LoVo (cell line): ENCODE results near the gene RAPGEF4.

Source experiments
- DNase-seq: peaks from one replicate; pipeline ENCODE4 v3.0.0-alpha.2; 2016; ENCODE audit warnings: low spot score

The RAPGEF4 gene

DNA sequence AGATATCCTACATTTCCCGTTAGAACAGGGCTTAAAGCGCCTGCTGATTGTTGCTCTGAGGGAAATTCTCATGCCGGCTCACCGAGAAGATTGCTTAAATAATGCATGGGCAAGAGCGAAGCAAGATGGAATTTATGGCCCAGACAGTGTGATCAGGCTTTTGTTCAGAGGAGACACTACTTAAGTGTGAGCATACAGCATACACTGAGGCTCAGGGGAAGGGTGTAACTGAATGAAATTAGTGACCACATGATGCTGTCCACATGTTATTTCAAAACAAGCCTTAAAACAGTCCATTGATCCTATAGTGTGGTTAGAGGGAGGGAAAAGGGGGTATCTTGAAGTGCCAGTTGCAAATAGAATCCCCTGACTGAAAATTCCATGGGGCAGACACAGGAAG is 125.5 kb downstream of the RAPGEF4 start:
- no peak for DNase-seq

DNA sequence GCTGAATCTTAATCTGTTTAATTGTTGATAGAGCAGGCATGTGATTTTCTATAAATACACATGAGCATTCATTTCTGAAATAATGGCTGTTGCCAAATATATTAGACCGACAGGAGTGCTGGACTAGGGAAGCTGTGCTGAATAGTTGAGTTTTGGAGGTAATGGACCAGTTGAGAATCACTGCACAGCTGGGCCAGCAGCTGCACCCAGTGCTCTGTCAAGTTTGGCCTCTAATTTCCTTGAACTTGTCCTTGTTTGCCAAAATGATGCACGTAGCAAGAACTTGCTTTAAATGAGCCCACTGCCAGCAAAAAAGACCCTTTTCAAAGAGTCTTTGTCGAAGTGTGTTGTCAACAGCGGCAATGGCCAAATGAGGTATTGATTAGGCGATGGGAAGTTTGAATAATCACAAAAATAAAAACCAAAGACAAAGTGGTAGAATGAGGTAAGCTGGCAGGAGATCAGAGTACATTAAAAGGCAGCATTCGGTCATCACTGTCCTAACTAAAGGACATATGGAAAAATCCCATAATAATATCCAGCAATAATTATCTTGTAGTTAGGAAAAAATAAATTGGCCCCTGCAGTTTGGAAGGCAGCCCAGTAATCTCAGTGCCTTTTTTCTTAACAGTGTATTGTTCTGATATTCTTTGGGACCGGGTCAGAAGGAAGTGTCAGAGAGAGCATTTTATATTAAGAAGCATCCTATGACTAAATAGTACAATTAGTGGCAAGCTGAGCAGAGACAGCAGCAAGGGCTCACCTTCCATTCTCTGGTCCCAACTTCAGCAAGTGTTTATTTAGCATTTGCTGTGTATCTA is 126.2 kb downstream of the RAPGEF4 start:
- DNase-seq: no peak

DNA sequence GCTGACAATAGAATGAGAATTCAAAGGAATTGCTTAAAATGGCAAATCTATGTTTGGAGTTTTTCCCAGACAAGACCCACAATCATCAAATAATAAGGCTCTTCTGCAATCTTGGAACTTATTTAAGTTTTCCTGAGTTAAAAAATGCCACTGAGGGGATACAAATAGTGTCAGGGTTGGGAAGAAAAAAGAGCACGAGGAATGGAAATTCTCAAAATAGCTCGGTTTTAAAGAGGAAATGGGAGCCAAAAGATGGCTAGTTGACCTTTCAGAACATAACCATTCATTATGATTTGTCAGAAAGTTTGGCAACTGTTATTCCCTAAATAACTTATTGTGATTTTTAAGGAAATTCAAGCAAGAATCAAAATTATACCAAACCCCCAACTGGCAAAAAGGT is 127.7 kb downstream of the RAPGEF4 start:
- no peak for DNase-seq

DNA sequence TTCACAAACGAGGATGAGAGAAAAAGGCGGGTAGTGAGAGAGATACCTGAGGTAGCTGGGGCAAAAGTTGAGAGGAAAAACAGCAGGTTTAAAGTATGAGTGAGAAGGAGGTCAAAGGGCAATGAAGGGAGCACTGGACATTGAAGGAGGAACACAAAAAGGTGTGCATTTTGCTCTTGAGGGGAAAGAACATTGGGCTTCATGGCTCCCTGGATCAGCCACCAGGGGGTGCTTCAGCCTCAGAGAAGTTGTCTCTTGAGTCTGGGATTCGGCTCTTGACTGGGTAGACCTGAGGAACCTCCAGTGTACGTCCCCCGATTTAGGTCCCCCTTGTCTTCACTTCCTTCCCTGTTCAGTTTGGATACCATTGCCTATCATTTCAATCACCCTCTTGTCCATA is 128.5 kb downstream of the RAPGEF4 start:
- no peak for DNase-seq

DNA sequence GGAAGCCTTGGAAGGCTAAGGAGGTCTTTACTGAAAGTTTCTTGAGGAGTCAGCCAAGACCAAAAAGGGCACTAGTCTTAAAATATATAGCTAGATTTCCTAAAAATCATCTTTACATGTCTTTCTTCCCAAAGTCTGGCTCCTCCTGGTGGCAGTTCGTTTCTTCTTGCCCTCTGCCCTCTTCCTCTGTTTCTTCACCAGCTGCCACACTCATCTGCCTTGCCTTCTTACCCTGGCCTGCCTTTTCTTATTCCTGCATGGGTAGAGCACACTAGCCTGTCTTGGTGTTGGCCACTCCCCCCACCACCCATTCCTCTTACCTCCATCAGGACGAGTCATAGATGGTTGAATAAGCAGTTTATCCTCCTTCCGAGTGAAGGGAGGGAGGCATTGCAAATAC is 129.8 kb downstream of the RAPGEF4 start:
- no peak for DNase-seq

DNA sequence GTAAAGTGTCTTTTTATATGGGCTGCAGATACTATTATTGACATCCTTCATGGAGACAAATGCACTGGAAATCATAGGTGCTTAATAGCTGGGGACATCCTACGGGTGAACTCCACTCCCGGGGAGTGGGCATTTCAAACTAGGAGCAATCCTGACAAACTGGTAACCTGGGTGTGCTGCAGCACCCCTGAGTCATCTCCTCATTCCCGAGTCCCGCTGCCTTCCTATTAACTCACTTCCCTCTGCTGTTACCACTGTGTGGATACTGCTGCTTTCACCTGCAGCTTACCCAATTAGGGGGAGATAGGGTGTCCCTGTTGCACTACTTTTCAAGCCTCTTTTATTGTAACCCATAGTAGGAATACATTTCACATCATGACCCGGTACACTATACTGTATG is 134.2 kb downstream of the RAPGEF4 start:
- DNase-seq: no peak

DNA sequence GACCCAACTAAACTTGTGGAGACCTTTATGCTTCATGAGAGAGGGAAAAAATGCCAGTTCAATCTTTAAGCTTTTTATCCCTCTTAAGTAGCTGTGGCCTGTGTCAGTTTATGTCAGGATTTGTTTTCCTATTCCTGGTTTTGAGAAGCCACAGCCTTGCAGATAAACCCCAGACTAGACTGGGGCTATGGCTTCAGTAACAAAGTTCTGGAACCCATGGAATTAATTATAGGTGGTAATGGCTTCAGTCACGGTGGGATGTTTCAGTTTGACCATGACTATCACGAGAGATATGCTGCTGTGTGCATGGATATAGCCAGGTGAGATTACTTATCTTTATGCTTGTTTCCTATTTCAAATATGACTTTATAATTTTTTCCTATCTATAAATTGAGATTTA is 134.8 kb downstream of the RAPGEF4 start:
- no peak for DNase-seq

DNA sequence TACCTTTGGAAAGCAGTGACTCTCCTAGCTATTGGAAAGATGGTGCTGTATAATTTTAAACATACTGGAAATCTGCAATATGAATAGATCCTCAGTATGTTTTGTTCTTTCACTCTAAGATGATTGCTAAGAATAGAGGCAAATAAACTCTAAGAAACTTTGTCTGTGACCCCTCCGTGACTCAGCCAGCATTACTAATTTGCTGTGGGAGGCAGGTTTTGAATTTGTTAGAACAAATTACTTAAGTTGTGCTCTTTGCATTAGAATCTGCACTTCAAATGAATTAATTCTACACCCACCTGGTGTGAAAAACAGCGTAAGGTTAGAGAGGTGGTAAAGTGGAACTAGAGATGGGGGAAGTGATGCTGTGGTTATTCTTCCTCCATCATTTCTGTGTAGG is 142.2 kb downstream of the RAPGEF4 start:
- no peak for DNase-seq

DNA sequence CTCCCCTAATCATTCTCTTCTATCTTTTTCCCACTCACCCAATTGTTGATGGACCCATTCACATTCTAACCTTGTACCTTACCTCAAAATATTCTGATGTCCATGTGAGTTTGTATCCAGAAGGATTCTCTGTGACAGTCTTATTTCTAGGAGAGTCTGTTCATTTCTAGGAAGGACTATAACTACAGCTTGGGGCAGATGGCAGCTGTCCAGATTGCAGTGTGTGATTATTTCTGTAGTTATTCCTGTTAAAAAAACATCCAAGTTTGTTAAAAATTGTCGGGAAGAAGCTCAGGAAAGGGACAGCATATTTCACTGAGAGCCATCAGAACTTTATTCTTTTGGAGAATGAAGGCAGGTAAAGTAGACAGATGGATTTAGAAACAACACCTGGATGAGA is 142.6 kb downstream of the RAPGEF4 start:
- no peak for DNase-seq

DNA sequence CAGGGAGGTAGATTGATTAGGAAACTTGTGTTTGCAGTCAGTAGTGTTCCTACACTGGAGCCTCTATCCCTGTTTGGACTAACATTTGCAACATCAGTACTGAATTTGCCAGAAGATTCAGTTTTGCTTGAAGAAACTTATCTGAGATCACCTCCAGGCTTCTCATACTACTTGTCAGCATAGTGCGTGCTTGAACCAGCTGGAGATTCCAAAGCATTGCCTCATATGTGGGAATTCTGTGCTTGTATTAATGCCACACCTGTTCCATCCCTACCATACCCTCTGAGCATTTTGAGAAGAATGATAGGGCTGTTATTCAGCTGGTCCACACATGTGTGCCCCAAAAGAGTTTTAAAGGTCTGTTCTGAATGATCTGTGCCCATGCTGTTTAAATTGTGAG is 148.7 kb downstream of the RAPGEF4 start:
- no peak for DNase-seq

DNA sequence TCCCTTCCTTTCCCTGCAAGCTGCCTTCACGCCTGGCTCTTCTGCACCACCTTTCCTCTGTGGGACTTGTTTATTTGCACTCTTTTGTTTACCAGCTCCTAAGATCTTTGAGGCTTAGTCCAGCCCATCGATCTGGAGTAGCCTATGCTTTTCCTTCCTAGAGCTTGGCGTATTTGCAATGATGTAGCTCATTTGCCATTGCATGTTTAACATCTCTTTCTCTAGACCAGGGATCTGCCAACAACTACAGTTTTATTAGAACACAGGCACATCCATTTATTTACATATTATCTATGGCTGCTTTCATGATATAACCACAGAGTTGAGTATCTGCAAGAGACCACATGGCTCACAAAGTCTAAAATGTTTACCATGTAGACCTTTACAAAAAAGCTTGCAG is 150.4 kb downstream of the RAPGEF4 start:
- no peak for DNase-seq

DNA sequence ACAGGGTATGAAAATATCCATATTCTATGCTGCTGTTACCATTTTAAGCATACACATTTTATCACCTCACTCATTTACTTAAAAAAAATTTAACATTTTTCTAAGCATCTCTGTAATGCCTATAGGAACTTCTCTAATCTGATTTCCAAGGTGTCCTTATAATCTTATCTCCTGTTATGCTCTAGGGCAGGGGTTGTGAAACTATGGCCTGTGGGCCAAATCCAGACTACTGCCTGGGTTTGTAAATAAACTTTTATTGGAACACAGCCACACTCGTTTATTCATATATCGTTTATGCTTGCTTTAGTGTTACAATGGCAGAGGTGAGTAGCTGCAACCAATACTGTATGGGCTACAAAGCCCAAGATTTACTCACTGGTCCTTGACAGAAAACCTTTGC is 151.6 kb downstream of the RAPGEF4 start:
- no peak for DNase-seq

DNA sequence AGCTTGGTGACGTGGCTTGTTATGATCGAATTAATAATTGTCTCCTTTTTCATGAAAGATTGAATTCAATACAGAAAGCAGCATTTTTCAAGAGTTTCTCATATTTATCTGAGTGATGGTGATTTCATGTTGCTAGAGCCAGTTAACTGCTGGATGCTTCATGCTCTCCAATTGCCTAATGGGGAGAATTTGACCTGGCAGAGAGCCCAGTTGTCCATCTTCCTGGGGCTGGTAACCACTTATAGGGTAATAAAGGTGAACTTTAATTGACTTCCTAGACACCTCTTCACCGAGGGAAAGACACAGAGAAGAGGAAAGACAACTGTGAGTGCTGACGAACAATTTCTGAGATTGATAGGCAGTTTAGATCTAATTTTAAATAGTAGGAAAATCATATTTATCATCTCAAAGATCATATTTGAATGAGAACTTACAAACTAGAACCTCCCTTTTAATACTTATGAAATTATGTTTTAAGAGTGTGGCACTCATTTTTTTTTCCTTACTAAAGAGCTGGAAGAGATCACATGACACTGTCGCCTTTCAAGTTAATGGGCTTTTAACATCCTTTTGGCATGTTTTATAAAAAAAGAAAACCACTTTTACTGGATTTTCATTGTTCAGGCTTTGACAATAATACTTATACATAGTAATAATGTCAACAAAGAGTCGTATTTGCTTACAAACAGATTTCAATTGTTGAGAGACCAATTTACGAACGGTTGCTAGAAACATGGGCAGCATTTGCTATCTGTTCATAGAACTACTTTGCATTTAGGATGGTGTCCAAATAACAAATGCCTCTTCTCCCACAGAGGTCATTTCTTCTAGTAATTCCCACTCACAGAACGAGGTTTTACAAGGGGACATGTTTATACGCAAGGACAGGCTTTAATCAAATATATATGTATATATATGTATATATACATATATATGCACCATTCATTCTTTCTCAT is 153.3 kb downstream of the RAPGEF4 start:
- no peak for DNase-seq

DNA sequence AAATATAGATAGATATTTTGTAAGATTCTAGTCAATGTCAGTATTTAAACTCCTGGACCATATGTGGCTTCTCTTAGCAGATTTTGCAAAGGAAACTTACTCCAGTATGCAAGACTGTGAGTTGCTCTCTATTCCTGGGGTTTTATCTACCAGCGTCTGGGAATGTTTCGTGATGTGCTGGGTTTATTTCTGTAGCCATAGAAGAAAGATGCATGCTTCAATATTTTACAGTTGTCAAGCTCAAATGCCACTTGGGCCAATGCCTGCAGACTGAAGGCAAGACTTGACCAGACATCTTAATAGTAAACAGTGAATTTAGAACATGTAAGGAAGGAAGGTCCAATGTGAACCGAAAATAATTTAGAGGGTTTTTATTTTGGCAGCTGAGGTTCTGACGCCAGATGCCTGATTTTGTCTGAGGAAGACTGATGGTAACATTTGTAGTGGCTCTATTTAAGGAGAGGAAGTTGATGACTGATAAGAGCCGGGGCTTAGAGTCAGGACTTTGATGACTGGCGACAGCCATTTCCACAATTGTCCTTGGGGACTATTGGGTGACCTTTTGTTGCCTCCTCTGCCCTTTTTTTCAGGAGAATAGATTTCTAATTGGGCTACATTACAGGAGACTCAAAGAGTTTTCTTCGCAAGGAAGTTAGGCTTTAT is 154.3 kb downstream of the RAPGEF4 start:
- DNase-seq: no peak

DNA sequence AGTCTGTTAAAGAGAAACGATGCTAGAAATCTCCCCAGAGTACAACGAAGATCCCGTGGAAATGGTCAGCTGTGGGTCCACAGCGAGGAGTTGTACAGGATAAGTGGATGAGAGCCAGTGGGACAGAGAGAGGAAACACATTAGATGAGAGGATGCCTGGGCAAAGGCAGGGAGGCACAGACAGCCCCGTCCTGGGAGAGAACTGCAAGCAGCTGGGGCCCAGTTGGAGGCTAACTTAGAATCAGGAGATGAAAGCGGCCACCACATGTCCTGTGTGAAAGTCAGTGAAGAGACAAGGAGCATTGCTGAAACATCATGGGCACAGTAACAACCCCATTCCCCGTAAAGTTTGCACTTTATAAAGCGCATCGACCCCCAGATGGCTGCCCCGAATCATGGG is 157.5 kb downstream of the RAPGEF4 start:
- DNase-seq: no peak

DNA sequence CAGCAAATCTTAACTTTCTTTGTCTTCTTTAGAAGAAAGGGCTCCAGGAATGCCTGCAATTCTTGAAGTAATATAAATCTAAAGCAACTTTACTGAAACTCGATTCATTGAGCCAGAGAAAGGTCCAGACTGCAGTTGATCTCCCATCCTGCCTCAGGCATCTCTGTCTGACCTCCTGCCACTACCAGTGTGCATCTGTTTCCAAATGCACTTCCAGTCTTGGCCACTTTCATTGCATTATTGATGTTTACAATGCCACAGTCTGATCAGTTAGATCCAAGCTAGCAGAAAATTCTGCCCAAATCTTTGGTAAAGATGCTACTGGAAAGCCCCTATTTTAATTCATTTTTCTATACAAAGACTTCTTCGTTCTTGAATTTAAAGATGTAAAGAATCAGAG is 158.0 kb downstream of the RAPGEF4 start:
- no peak for DNase-seq

DNA sequence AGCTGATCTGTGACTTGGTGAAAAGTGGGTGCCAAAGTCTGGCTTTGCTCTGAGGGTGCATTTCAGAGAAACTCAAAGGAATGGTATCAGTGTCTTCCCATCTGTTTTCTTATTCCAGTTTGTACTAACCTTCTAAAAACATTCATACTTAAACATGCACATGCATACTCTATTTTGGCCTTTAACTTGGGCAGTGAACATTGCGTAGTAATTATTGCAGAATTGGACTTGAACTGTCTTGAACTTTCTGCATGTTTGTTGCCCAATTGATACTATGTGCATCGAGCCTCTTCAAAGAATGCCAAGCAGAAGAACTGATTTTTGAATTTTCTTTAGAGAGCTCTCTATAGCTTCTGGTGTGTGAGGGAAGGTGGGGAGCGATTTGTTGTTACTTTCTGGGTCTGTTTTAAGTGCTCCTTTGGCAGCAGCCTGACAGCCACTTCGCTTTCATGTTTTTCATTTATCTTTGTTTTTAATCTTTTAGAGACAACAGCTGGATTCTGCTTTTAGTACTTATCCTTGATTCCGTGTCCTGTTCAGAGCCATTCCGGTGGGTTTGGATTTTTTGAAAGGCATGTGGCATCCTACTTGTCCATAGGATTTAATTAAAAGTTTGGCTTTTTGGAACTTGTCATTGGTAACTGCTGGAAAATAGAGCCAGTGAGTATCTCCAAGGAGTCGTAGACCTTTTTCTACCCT is 159.2 kb downstream of the RAPGEF4 start:
- no peak for DNase-seq

DNA sequence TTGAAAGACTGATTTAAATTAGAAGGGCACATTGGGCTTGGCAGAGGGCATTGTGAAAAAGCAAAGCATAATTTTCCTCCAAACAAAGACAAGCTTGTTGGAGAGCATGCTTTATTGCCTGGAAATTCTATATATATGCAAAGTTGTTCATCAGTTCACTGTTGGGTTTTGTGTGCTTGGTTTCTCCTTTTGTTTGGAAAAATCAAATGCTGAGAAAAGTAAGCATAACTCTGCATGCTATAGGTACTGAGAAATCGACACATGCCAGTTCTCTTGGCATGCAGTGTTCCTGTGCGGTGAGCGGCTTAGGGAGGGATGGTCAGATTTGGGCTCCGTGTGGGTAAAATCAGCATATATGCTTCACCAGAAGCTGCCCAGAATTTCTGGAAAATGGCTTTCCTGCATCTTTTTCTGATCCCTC is 161.0 kb downstream of the RAPGEF4 start:
- no peak for DNase-seq

DNA sequence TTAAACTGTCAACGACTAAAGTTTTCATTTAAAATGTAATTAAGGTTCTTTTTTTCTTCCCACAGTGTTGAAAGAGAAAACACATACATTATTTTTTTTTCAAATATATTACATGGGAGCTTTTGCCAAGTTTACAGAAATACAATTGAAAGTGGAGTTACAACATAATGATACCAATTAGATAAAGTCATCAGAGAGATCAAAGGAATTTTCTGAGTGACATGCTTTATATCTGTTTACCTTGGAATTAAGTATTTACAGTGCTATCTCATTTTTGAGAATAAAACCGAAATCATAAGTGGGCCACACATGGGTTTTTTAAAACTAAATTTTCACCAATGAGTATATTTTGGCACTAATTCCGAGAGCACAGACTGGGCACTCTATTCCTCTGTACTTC is 165.2 kb downstream of the RAPGEF4 start:
- no peak for DNase-seq

DNA sequence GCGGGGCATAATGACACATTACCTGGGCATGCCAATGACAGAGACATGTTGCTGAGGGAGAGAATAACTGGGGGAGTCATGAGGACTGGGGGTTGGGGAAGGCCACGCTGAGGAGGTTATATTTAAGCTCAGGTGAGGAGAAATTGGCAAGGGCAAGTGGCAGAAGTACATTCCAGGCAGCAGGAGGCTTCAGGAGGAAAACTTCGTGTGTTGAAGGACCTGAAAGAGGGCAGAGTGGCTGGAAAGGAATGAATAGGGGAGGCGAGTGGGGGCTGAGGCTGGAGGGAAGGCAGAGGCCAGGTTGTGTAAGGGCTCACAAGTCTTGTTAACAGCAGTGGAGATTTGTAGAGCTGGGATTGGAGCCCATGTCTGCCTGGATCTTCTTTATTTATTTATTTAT is 166.3 kb downstream of the RAPGEF4 start:
- DNase-seq: no peak

DNA sequence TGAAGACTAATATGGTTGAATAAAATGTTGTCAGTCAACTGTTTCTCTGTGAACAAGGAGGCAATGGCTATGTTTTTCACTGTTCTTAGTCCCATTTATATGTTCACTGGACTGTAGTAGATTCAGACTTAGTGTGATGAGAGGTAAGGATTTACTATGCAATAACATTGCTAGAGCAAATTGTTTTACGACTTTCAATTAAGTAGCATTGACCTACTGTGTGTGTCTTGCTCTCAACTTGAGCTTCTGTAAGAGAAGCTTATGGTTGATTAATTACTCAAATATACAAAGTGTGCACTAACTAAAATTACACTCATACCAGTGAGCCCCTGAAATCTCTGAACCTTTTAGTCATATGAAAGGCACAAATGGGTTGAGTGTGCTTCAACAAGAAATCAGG is 168.6 kb downstream of the RAPGEF4 start:
- DNase-seq: no peak
